CD14-positive monocyte (primary cell): ENCODE results near the gene TRPM2. TPM values are rescaled to one million over a fixed set of nuclear protein-coding genes. Genes with fewer than 3 reads are reported as not detected.

ENCODE experiments used
- DNase-seq, 3 donors: peaks; one replicate each; pipeline ENCODE4 v3.0.0-alpha.2; 2011 to 2022
- H2AFZ ChIP-seq: 2 replicates; pipeline ENCODE4 v1.6.0; 2012; ENCODE audit warnings: mild to moderate bottlenecking, low read depth, low read length, inconsistent platforms; ENCODE audit not compliant: insufficient read depth, poor library complexity, severe bottlenecking
- H3K27ac ChIP-seq, 2 donors: 1 replicate in 1 of 2; 2 replicates in 1 of 2; pipeline ENCODE4 v1.5.1; 2012 to 2013; ENCODE audit warnings: low read length in 2 of 2, control low read depth in 1 of 2, inconsistent platforms in 1 of 2, low read depth in 1 of 2, mild to moderate bottlenecking in 1 of 2
- H3K27me3 ChIP-seq, 2 donors: one replicate each; pipeline versions ENCODE4 v1.6.0 to v1.6.1; 2011 to 2013; ENCODE audit warnings: low read length in 2 of 2; ENCODE audit not compliant: control insufficient read depth in 2 of 2, insufficient read depth in 2 of 2
- H3K36me3 ChIP-seq, 2 donors: replicated peaks in 1 of 2; 1 replicate in 1 of 2; 2 replicates in 1 of 2; pipeline versions ENCODE4 v1.5.1 to v1.6.1; 2012 to 2013; ENCODE audit warnings: low read length in 2 of 2, control low read depth in 1 of 2, inconsistent platforms in 1 of 2, mild to moderate bottlenecking in 1 of 2; ENCODE audit not compliant: insufficient read depth in 2 of 2, control insufficient read depth in 1 of 2
- H3K4me1 ChIP-seq, 2 donors: 1 replicate in 1 of 2; 2 replicates in 1 of 2; pipeline versions ENCODE4 v1.5.1 to v1.6.1; 2012 to 2013; ENCODE audit warnings: low read length in 2 of 2, control low read depth in 1 of 2, inconsistent platforms in 1 of 2, mild to moderate bottlenecking in 1 of 2, moderate library complexity in 1 of 2; ENCODE audit not compliant: insufficient read depth in 2 of 2, control insufficient read depth in 1 of 2
- H3K4me2 ChIP-seq: replicated peaks from 2 replicates; pipeline ENCODE3; 2012; ENCODE audit warnings: low read length, moderate library complexity, mild to moderate bottlenecking; ENCODE audit not compliant: poor library complexity, severe bottlenecking; ENCODE audit errors: extremely low read depth
- H3K4me3 ChIP-seq, 3 experiments: fragments of 200-600 bp in 1 of 3; sonication (generic) in 1 of 3; replicated peaks in 1 of 3; 1 replicate in 2 of 3; 2 replicates in 1 of 3; pipeline ENCODE4 v1.5.1; 2011 to 2013; ENCODE audit warnings: low read length in 3 of 3, mild to moderate bottlenecking in 3 of 3, control low read depth in 2 of 3, low read depth in 2 of 3, inconsistent platforms in 1 of 3, moderate library complexity in 1 of 3
- H3K79me2 ChIP-seq: 2 replicates; pipeline ENCODE4 v1.6.0; 2012; ENCODE audit warnings: mild to moderate bottlenecking, control low read depth, inconsistent platforms, low read length, moderate library complexity; ENCODE audit not compliant: insufficient read depth
- H3K9ac ChIP-seq: 2 replicates; pipeline ENCODE4 v1.6.0; 2017; ENCODE audit warnings: low read length, mild to moderate bottlenecking; ENCODE audit not compliant: insufficient read depth, poor library complexity, severe bottlenecking
- H3K9me3 ChIP-seq, 2 donors: replicated peaks in 1 of 2; 1 replicate in 1 of 2; 2 replicates in 1 of 2; pipeline versions ENCODE4 v1.5.1 to v1.6.1; 2012 to 2013; ENCODE audit warnings: low read length in 2 of 2, control low read depth in 1 of 2; ENCODE audit not compliant: control insufficient read depth in 1 of 2, insufficient read depth in 1 of 2
- H4K20me1 ChIP-seq: 2 replicates; pipeline ENCODE4 v1.6.0; 2012; ENCODE audit warnings: mild to moderate bottlenecking, low read length, control low read depth, moderate library complexity; ENCODE audit not compliant: insufficient read depth
- H3K27ac Mint-ChIP-seq, 7 donors: one replicate each; pipeline ENCODE4 v1.8.0; 2020; ENCODE audit warnings: mild to moderate bottlenecking in 7 of 7, mixed read lengths in 7 of 7, moderate library complexity in 6 of 7, inconsistent platforms in 2 of 7
- H3K27me3 Mint-ChIP-seq, 3 donors: one replicate each; pipeline ENCODE4 v1.8.0; 2021 to 2022; ENCODE audit warnings: low read depth in 3 of 3, mild to moderate bottlenecking in 3 of 3, mixed read lengths in 3 of 3, moderate library complexity in 3 of 3, inconsistent platforms in 1 of 3
- H3K36me3 Mint-ChIP-seq, 2 donors: one replicate each; pipeline ENCODE4 v1.8.0; 2020; ENCODE audit warnings: mixed read lengths in 2 of 2, inconsistent platforms in 1 of 2, mild to moderate bottlenecking in 1 of 2
- H3K4me1 Mint-ChIP-seq: one replicate; pipeline ENCODE4 v1.8.0; 2020; ENCODE audit warnings: mild to moderate bottlenecking, mixed read lengths
- H3K4me3 Mint-ChIP-seq, 2 donors: one replicate each; pipeline ENCODE4 v1.8.0; 2020; ENCODE audit warnings: mild to moderate bottlenecking in 2 of 2, mixed read lengths in 2 of 2, moderate library complexity in 1 of 2
- H3K9me3 Mint-ChIP-seq, 7 donors: one replicate each; pipeline ENCODE4 v1.8.0; 2020 to 2022; ENCODE audit warnings: mixed read lengths in 7 of 7, mild to moderate bottlenecking in 6 of 7, moderate library complexity in 6 of 7, inconsistent platforms in 2 of 7
- CTCF ChIP-seq: fragments of 200-600 bp; IDR thresholded peaks from one replicate; pipeline ENCODE4 v1.8.0; 2022; ENCODE audit warnings: antibody characterized with exemption, mild to moderate bottlenecking
- WGBS: methylation state at CpG from one replicate; pipeline ENCODE4 v1.1.5; 2013; ENCODE audit warnings: missing lambda C conversion rate; ENCODE audit not compliant: insufficient coverage; 5-methylcytosine and 5-hydroxymethylcytosine counted together
- intact Hi-C, 2 donors: fragments of 100-400 bp; cut with micrococcal nuclease; formaldehyde crosslinking; loops; one replicate each; pipeline versions ENCODE4 v1.15.0 to v1.15.1; 2023
- polyA plus RNA-seq, 3 donors: library from polyadenylated mRNA; depleted of rRNA in 1 of 3; unstranded in 2 of 3; stranded (reverse) in 1 of 3; fragments of 300-500 nt in 2 of 3; fragments of >200 nt in 1 of 3; fragmentation: Illumina TruSeq in 2 of 3; gene quantifications; 1 replicate in 2 of 3; 2 replicates in 1 of 3; pipeline ENCODE4 v1.2.3, GENCODE V29; 2012 to 2021

The TRPM2 gene
- polyA plus RNA-seq, 3 donors, result 7.6 to 21.6 (median 12.2) TPM

GRCh38 chr21:44326272-44326647 lies 27.2 kb upstream of the TRPM2 start:
- no peak overlapping the region for H3K4me3 ChIP-seq
- H3K79me2 ChIP-seq, result no peaks in the 10 kb centered on the region
- H2AFZ ChIP-seq, result no peak overlapping the region
- no peaks in the 10 kb centered on the region for H3K9me3 ChIP-seq
- Mint-ChIP-seq H3K4me1 (no peaks in the 10 kb centered on the region), H3K27ac (no peak overlapping the region), H3K9me3 (no peaks in the 10 kb centered on the region), H3K27me3 (no peaks in the 10 kb centered on the region), H3K36me3 (peaks cover 20 to 50% of the 10 kb centered on the region in 2 donors), H3K4me3 (no peak overlapping the region)
- peaks cover 13% of the 10 kb centered on the region for H4K20me1 ChIP-seq
- 88% methylated on average over 9 of the region's 13 CpGs for WGBS
- peaks cover 57 to 60% of the 10 kb centered on the region in 2 donors for H3K36me3 ChIP-seq
- intact Hi-C loops, result no loop called here
- TF ChIP-seq CTCF, result no peak
- H3K4me2 ChIP-seq, result no peak overlapping the region
- no peak overlapping the region for H3K9ac ChIP-seq
- DNase-seq, result no peak
- H3K4me1 ChIP-seq, result no peaks in the 10 kb centered on the region
- no peaks in the 10 kb centered on the region for H3K27me3 ChIP-seq
- no peak overlapping the region for H3K27ac ChIP-seq

- intact Hi-C loops, result no loop called here
- Histone ChIP-seq H3K79me2 (no peaks in the 10 kb centered on the region), H4K20me1 (peaks cover 13% of the 10 kb centered on the region), H3K4me1 (no peaks in the 10 kb centered on the region), H3K9ac (no peak overlapping the region), H3K27ac (no peak overlapping the region), H3K4me3 (no peak overlapping the region), H3K9me3 (no peaks in the 10 kb centered on the region), H2AFZ (no peak overlapping the region), H3K4me2 (no peak overlapping the region), H3K36me3 (peaks cover 51 to 54% of the 10 kb centered on the region in 2 donors), H3K27me3 (no peaks in the 10 kb centered on the region)
- Mint-ChIP-seq H3K27me3 (no peaks in the 10 kb centered on the region), H3K4me1 (no peaks in the 10 kb centered on the region), H3K36me3 (peaks cover 23 to 49% of the 10 kb centered on the region in 2 donors), H3K4me3 (no peak overlapping the region), H3K9me3 (no peaks in the 10 kb centered on the region), H3K27ac (peak overlapping the region in 2 of 7 donors; percentile 26 to 57)
- DNase-seq, result no peak
- WGBS, result 96% methylated on average over 20 of the region's 26 CpGs
- TF ChIP-seq CTCF, result no peak
Measured at GRCh38 chr21:44326716-44327602, 26.5 kb upstream of the TRPM2 start.
